Measurements from ENCODE around the gene CTNND2.

DNA sequence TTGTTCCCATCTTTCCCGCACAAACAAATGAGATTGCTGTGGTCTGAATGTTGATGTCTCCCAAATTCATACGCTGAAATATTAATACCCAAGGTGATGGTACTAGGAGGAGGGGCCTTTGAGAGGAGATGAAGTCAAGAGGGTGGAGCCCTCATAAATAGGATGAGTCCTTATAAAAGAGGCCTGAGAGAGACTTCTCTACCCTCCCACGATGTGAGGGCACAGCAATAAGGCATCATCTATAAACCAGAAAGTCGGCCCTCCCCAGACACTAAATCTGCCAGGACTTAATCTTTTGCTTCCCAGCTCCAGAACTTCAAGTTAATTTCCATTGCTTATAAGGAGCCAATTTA lies 170.4 kb downstream of the CTNND2 start:
- TF ChIP-seq, protein P1, sequence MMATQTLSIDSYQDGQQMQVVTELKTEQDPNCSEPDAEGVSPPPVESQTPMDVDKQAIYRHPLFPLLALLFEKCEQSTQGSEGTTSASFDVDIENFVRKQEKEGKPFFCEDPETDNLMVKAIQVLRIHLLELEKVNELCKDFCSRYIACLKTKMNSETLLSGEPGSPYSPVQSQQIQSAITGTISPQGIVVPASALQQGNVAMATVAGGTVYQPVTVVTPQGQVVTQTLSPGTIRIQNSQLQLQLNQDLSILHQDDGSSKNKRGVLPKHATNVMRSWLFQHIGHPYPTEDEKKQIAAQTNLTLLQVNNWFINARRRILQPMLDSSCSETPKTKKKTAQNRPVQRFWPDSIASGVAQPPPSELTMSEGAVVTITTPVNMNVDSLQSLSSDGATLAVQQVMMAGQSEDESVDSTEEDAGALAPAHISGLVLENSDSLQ (IDR thresholded peaks at IDR 0.05): no peak
- no peak for TF ChIP-seq FOXM1 (IDR thresholded peaks at IDR 0.05; ENCODE audit: borderline replicate concordance)
- no peak for TF ChIP-seq SP1 (IDR thresholded peaks at IDR 0.05)
- no peak for TF ChIP-seq L3MBTL2 (conservative IDR thresholded peaks at IDR 0.05)
- TF ChIP-seq NFRKB (IDR thresholded peaks at IDR 0.05): no peak
- no peak for TF ChIP-seq ELF4 (IDR thresholded peaks at IDR 0.05)
- no peak for TF ChIP-seq BHLHE40 (IDR thresholded peaks at IDR 0.05; ENCODE audit: borderline replicate concordance)
- no peak for TF ChIP-seq ARNT (IDR thresholded peaks at IDR 0.05)
- no peak for TF ChIP-seq FOXK2 (IDR thresholded peaks at IDR 0.05)
- TF ChIP-seq LEF1 (IDR thresholded peaks at IDR 0.05; ENCODE audit: borderline replicate concordance): no peak
- no peak for TF ChIP-seq TARDBP (IDR thresholded peaks at IDR 0.05)
- TF ChIP-seq FOXA1 (IDR thresholded peaks at IDR 0.05): no peak

Data from HEK293T (cell line).